HG03460 (cell line): ENCODE data around the gene DOK7.
"Not testable (repeated sequence)": the region's sequence is repeated elsewhere in the genome, so short reads cannot be mapped to it uniquely, and the experiment has no call there.

Source experiments
- ATAC-seq: cut with Tn5 transposase; IDR thresholded peaks from one replicate; pipeline ENCODE4 v1.9.1; 2021; ENCODE audit not compliant: unreplicated experiment

The DOK7 gene

GRCh38 chr4:3500634-3501101 lies 37.6 kb downstream of the DOK7 start:
- no peak for ATAC-seq

GRCh38 chr4:3501126-3501824 lies 38.2 kb downstream of the DOK7 start:
- no peak for ATAC-seq

GRCh38 chr4:3501825-3502425 lies 38.8 kb downstream of the DOK7 start:
- no peak for ATAC-seq

DNA sequence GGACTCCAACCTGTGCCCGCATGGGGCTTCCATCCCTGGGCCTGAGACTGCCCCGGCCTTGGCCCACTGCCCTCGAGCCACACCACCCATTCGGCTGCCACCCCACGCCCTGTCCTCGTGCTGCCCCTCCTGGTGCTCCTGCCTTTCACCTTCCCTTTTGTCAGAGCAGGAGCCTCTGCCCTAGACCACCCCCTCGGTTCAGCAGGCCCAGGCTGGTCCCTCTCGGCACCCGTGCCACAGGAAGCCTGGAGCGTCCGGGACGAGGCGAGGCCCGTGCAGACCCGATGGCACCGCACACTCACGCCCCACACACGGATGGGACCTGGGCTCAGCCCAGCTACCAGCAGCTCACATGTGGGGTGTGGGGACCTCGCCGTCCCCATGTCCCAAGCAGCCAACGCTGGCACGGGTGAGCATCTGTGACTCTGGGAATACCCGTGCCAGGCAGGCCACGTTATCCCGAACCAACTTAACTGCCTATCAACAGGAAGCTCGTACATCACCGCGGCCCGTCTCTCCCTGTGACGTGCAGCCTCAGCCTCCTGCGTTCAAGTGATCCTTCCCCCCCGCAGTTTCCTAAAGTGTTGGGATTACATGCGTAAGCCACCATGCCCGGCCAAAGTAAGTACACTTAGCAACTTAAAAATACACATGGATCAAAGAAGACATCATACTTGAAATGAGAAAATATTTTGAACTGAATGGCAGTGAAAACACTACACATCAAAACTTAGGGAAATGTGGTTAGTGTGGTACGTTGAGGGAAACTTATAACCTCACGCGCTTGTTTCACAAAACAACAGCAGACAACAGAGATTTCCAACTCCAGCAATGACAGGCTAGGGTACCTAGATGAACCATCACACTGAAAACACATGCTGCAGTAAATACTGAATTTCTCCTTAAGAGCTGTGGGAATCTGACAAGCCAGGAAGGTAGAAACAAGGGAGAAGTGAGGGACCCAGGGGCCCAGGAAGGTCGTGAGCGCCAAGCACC lies 40.1 kb downstream of the DOK7 start:
- ATAC-seq, result no peak

DNA sequence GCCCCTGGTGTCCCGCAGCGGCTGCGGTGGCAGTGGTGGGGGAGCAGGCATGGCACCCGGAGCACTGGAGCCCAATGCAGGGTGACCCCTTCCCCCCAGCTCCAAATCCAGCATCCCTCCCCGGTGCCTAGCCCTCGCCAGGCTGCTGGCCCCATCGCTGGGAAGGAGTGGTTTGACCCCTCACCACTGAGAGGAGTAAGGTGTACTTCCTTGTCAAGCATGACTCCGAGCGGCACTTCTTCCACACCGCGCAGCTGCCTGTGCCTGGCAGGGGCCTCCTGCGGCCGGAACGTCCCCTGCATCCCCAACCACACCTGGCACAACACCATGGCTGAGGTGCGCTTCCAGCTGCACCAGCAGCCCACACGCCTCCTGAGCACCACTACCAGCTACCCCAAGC lies 42.1 kb downstream of the DOK7 start:
- no peak for ATAC-seq

DNA sequence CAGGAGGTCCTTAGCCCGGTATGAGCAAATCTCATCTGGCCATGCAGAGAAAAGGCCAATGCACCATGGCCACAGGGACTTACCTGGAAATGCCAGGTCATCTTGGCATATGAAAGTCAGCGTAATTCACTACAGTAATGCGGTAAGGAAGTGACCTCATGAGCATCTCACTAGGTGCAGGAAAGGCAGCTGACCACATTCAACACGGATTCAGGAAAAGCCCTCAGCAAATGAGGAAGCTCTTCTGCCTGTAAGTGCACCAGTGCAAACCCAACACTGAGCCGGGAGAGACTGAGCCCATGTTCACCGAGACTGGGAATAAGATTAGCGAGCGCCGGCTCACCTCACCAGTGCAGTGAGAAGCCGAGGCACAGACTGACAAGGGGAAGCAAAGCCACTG lies 45.4 kb downstream of the DOK7 start:
- no peak for ATAC-seq

DNA sequence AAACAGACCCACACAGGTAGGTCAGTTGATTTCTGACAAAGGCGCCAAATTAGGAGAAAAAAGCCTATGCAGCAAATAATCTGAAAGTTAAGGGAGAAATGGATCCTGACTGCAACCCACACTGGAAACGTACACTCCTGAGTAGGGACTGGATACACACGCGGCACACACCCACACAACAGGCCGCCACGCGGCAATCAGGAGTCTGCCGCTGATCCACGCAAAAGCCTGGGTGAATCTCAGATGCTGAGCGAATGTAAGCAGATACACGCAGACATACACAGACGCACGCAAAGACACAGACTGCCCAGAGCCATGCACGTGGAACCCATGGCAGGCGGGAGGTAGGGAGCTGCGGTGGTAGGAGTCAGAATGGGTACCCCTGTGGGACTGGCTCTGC lies 47.4 kb downstream of the DOK7 start:
- ATAC-seq, result no peak

DNA sequence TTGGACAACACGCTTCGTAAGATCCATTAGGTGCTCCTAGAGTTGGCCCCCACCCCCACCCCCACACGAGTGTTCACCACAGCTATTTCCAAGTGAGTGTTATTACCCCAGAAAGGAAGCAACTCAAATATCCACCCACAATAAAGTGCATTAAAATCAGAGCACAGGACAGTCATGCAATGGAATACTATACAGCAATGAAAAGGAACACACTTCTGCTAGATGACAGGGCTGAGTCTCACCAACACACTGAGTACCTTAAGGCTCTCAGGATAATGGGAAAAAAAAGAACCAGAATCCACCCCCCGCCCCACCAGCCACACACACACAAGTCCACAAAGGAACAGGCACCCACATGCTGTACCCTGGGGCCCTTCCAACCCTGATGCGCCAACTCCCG lies 48.1 kb downstream of the DOK7 start:
- no peak for ATAC-seq

GRCh38 chr4:3511601-3512000 lies 48.5 kb downstream of the DOK7 start:
- ATAC-seq, result not testable (repeated sequence)

- no peak for ATAC-seq
Measured at GRCh38 chr4:3512279-3512678, 49.2 kb downstream of the DOK7 start.

DNA sequence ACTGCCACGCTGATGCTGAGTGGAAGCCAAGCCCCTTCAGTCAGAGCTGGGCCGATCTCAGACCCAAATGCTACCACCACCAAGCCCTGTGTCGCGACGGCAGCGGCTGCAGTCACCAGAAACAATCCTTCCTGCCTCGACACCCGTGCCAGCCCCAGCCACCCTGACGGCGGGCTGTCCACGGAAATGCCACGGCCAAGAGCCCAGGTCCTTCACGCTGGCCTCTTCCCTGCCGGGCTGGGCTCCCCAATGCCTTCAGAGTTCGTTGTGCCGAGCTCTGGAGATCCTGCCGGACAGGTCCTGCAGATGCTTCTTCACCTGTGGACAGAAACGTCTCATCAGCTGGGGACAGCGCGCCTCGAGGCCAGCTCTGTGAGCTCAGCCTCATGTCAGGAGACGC lies 49.6 kb downstream of the DOK7 start:
- ATAC-seq, result no peak

- ATAC-seq, result no peak
Measured at GRCh38 chr4:3513807-3514206, 50.7 kb downstream of the DOK7 start.

GRCh38 chr4:3514221-3514780 lies 51.2 kb downstream of the DOK7 start:
- ATAC-seq, result no peak

DNA sequence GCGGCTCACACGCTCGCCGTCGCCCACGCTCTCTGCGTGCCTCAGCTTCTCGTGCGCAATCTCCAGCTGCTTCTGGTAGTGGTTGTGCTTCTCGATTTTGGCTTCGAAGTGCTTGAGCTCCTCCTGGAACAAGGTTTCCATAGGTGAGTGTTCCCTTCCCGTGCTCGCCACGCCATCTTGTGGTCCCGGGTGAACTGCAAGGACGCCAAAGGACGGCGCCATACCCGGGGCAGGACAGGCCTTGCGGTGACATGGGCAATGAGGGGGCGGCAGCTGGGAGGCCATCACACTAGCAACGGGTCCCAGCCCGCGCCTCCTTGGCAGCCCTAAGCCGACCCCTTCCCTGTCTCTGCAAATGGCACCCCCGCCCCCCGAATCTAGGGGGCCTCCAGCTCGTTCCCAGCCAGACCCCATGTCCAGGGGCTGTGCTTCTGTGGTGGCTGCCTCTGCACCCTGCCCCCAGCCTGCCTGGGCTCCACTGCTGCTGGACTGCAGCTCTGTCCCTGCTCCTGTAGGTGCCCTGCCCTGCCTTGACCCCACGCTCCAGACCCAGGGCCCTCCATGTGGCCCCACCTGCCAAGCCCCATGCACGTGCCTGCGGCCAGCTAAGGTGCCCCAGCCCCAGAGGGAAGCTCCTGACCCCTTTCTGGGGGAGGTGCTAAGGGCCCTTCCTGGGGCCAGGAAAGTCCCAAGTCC lies 51.8 kb downstream of the DOK7 start:
- ATAC-seq, result no peak

DNA sequence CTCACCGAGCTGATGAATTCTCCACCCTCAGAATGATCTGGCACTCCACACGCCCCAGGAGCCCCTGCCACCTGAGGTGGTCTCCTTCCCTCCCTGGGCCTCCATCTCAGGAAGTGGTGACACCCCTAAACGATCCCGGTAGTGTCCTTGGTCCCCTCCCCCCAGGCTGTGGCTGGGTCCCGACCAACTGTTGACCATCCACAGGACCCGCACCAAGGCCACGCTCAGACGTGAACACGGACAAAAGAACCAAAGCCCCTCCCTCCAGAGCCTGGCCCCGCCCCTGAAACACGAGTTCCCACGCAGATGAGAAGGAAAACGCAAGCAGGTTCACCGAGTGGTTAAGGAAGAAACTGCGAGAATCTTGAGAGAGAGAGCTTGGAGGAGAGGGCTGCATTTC lies 52.5 kb downstream of the DOK7 start:
- ATAC-seq, result no peak

DNA sequence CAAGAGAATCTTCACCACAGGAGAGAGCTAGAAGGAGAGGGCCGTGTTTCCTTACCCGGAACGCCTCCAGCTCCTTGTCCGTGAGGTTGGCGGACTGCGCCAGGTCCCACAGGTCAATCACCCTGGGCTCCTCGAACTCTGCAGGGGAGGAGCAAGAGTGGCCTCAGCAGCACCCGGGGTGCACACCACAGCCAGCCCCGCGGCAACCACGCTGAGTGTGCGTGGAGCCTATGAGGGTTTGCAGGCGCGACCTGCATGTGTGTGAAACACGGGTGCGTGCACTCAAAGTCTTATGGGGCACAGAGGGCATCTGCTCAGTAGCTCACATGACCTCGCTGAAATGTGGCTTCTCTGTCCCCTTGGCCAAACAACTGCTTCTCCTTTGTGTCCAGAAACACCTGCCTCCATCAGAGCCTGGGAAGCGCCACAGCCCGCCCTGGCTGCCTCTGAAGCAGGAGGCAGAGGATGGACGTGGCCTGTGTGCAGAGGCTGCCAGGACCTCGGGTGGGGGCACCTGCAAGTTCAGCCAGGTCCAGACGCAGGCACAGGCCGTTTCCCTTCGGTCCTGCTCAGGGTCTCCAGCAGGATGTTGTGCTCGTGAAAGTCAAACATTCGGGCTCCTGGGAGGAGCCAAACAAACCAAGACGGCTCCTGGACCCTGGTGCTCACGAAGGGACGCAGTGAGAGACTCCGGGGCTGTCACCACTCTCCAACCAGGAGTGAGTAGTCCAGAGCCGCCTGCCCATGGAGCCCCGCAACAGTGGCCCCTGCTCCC lies 53.1 kb downstream of the DOK7 start:
- no peak for ATAC-seq

- ATAC-seq, result no peak
Measured at GRCh38 chr4:3516836-3517730, 54.0 kb downstream of the DOK7 start.

GRCh38 chr4:3517731-3518510 lies 54.8 kb downstream of the DOK7 start:
- no peak for ATAC-seq
